Activated T-cell treated with anti-CD3 and anti-CD28 coated beads, Interleukin-2, amount 50 U/mL, for 72 hours (primary cell): ENCODE measurements around the gene CLOCK. TPM values are rescaled to one million over a fixed set of nuclear protein-coding genes. Genes with fewer than 3 reads are reported as not detected.
"Not testable (repeated sequence)": the region's sequence is repeated elsewhere in the genome, so short reads cannot be mapped to it uniquely, and the experiment has no call there.

Source experiments
- ATAC-seq, 2 donors: fragments of 150-1000 bp; cut with Tn5 transposase; replicated peaks in 1 of 2; 2 replicates each; pipeline ENCODE4 v1.10.0; 2021; ENCODE audit warnings: moderate library complexity in 2 of 2, mild to moderate bottlenecking in 1 of 2
- DNase-seq, 2 donors: peaks; one replicate each; pipeline ENCODE4 v3.0.0; 2021 to 2022; ENCODE audit warnings: mixed read lengths in 1 of 2
- H3K27ac Mint-ChIP-seq: one replicate; pipeline ENCODE4 v1.8.0; 2022; ENCODE audit warnings: mild to moderate bottlenecking, moderate library complexity, mixed read lengths
- H3K27me3 Mint-ChIP-seq: one replicate; pipeline ENCODE4 v1.8.0; 2022; ENCODE audit warnings: low read depth, mixed read lengths
- H3K36me3 Mint-ChIP-seq, 2 donors: one replicate each; pipeline ENCODE4 v1.8.0; 2022; ENCODE audit warnings: mixed read lengths in 2 of 2, mild to moderate bottlenecking in 1 of 2; ENCODE audit not compliant: insufficient read depth in 2 of 2
- H3K4me1 Mint-ChIP-seq: one replicate; pipeline ENCODE4 v1.8.0; 2022; ENCODE audit warnings: low read depth, mixed read lengths
- H3K4me3 Mint-ChIP-seq, 2 donors: one replicate each; pipeline ENCODE4 v1.8.0; 2022; ENCODE audit warnings: mild to moderate bottlenecking in 2 of 2, mixed read lengths in 2 of 2, moderate library complexity in 2 of 2
- H3K9me3 Mint-ChIP-seq, 2 donors: one replicate each; pipeline ENCODE4 v1.8.0; 2022; ENCODE audit warnings: mixed read lengths in 2 of 2
- total RNA-seq, 2 donors: library from RNA; stranded (reverse); gene quantifications; one replicate each; pipeline ENCODE4 v1.2.3, GENCODE V29; 2022

Gene CLOCK
- total RNA-seq, 2 donors from 2014 or later = 7.7 to 8.6 TPM

GRCh38 chr4:55553441-55554201 is 6.9 kb upstream of the CLOCK start:
- DNase-seq (no peak), ATAC-seq (peak in 1 of 2 donors; percentile 23)
- Mint-ChIP-seq H3K4me1 (peaks cover 21% of the 10 kb centered on the region), H3K9me3 (peaks cover 3 to 4% of the 10 kb centered on the region in 2 donors), H3K4me3 (peak overlapping the region in 1 of 2 donors; percentile 13), H3K36me3 (peaks cover 4 to 7% of the 10 kb centered on the region in 2 donors), H3K27me3 (peaks cover 15% of the 10 kb centered on the region), H3K27ac (no peak overlapping the region)

GRCh38 chr4:55551964-55552363 is 5.3 kb upstream of the CLOCK start:
- H3K36me3 Mint-ChIP-seq, H3K9me3 Mint-ChIP-seq, DNase-seq, H3K27ac Mint-ChIP-seq, H3K4me3 Mint-ChIP-seq, ATAC-seq: not testable (repeated sequence)
- Mint-ChIP-seq H3K4me1 (peaks cover 27% of the 10 kb centered on the region), H3K27me3 (peaks cover 18% of the 10 kb centered on the region)

GRCh38 chr4:55549888-55550287 is 3.2 kb upstream of the CLOCK start:
- Mint-ChIP-seq H3K4me1 (peaks cover 33% of the 10 kb centered on the region), H3K9me3 (no peaks in the 10 kb centered on the region), H3K27me3 (peaks cover 18% of the 10 kb centered on the region), H3K36me3 (peaks cover 0 to 3% of the 10 kb centered on the region in 2 donors), H3K4me3 (peak overlapping the region; percentile 2 to 15), H3K27ac (peak overlapping the region; percentile 73)
- DNase-seq (no peak), ATAC-seq (peak; percentile 59 to 70)

- peaks cover 0 to 3% of the 10 kb centered on the region in 2 donors for H3K36me3 Mint-ChIP-seq
- no peaks in the 10 kb centered on the region for H3K9me3 Mint-ChIP-seq
- DNase-seq (no peak), ATAC-seq (no peak)
- peak overlapping the region; percentile 89 to 91 for H3K4me3 Mint-ChIP-seq
- no peak overlapping the region for H3K27ac Mint-ChIP-seq
- H3K27me3 Mint-ChIP-seq = peaks cover 18% of the 10 kb centered on the region
- H3K4me1 Mint-ChIP-seq = peaks cover 51% of the 10 kb centered on the region
These were observed 1.2 kb upstream of the CLOCK start for GRCh38 chr4:55547918-55548317.

- H3K4me1 Mint-ChIP-seq = peaks cover 51% of the 10 kb centered on the region
- H3K9me3 Mint-ChIP-seq = no peaks in the 10 kb centered on the region
- peaks cover 18% of the 10 kb centered on the region for H3K27me3 Mint-ChIP-seq
- no peak for DNase-seq
- H3K36me3 Mint-ChIP-seq = no peaks in the 10 kb centered on the region
- H3K4me3 Mint-ChIP-seq = peak overlapping the region; percentile 89 to 91
- peak overlapping the region; percentile 44 for H3K27ac Mint-ChIP-seq
- ATAC-seq = no peak
These were observed 709 bp upstream of the CLOCK start for GRCh38 chr4:55547466-55547770.

GRCh38 chr4:55546506-55546755 is 278 bp downstream of the CLOCK start:
- peak; percentile 56 to 61 for ATAC-seq

GRCh38 chr4:55545641-55546505 is 836 bp downstream of the CLOCK start:
- H3K4me3 Mint-ChIP-seq = peak overlapping the region; percentile 91 to 95
- no peaks in the 10 kb centered on the region for H3K36me3 Mint-ChIP-seq
- no peaks in the 10 kb centered on the region for H3K9me3 Mint-ChIP-seq
- peaks cover 18% of the 10 kb centered on the region for H3K27me3 Mint-ChIP-seq
- DNase-seq (peak; percentile 69 to 78), ATAC-seq (peak; percentile 50 to 58)
- H3K4me1 Mint-ChIP-seq = peaks cover 62% of the 10 kb centered on the region
- peak overlapping the region; percentile 93 for H3K27ac Mint-ChIP-seq

More at GRCh38 chr4:55546506-55546755, 278 bp downstream of the CLOCK start:
- no peak overlapping the region for H3K27ac Mint-ChIP-seq
- peaks cover 18% of the 10 kb centered on the region for H3K27me3 Mint-ChIP-seq
- no peaks in the 10 kb centered on the region for H3K36me3 Mint-ChIP-seq
- DNase-seq = no peak
- H3K4me1 Mint-ChIP-seq = peaks cover 57% of the 10 kb centered on the region
- no peaks in the 10 kb centered on the region for H3K9me3 Mint-ChIP-seq
- peak overlapping the region; percentile 89 to 91 for H3K4me3 Mint-ChIP-seq

GRCh38 chr4:55545151-55545550 is 1.6 kb downstream of the CLOCK start:
- Mint-ChIP-seq H3K36me3 (no peaks in the 10 kb centered on the region), H3K27ac (peak overlapping the region; percentile 93), H3K9me3 (no peaks in the 10 kb centered on the region), H3K4me1 (peaks cover 62% of the 10 kb centered on the region), H3K4me3 (peak overlapping the region; percentile 91 to 95), H3K27me3 (peaks cover 18% of the 10 kb centered on the region)
- no peak for ATAC-seq
- no peak for DNase-seq

- ATAC-seq = no peak
- peaks cover 10% of the 10 kb centered on the region for H3K27me3 Mint-ChIP-seq
- H3K27ac Mint-ChIP-seq = peak overlapping the region; percentile 47
- H3K4me1 Mint-ChIP-seq = peaks cover 57% of the 10 kb centered on the region
- DNase-seq = no peak
- peak overlapping the region in 1 of 2 donors; percentile 95 for H3K4me3 Mint-ChIP-seq
- no peaks in the 10 kb centered on the region for H3K9me3 Mint-ChIP-seq
- H3K36me3 Mint-ChIP-seq = no peaks in the 10 kb centered on the region
These were observed 2.9 kb downstream of the CLOCK start for GRCh38 chr4:55543858-55544257.

- ATAC-seq (no peak), DNase-seq (no peak)
- Mint-ChIP-seq H3K4me1 (peaks cover 55% of the 10 kb centered on the region), H3K36me3 (no peaks in the 10 kb centered on the region), H3K27me3 (no peaks in the 10 kb centered on the region), H3K4me3 (no peak overlapping the region), H3K9me3 (no peaks in the 10 kb centered on the region), H3K27ac (no peak overlapping the region)
These were observed 6.4 kb downstream of the CLOCK start for GRCh38 chr4:55540271-55540670.

- no peak for ATAC-seq
These were observed 7.1 kb downstream of the CLOCK start for GRCh38 chr4:55539658-55540057.

GRCh38 chr4:55538531-55538930 is 8.2 kb downstream of the CLOCK start:
- H3K27me3 Mint-ChIP-seq = no peaks in the 10 kb centered on the region
- ATAC-seq (no peak), DNase-seq (no peak)
- H3K4me3 Mint-ChIP-seq = peak overlapping the region in 1 of 2 donors; percentile 38
- peaks cover 38% of the 10 kb centered on the region for H3K4me1 Mint-ChIP-seq
- H3K36me3 Mint-ChIP-seq = peaks cover 2 to 9% of the 10 kb centered on the region in 2 donors
- H3K27ac Mint-ChIP-seq = peak overlapping the region; percentile 33
- H3K9me3 Mint-ChIP-seq = peaks cover 4 to 5% of the 10 kb centered on the region in 2 donors

More at GRCh38 chr4:55539658-55540057, 7.1 kb downstream of the CLOCK start:
- H3K27ac Mint-ChIP-seq = no peak overlapping the region
- H3K36me3 Mint-ChIP-seq = no peaks in the 10 kb centered on the region
- H3K27me3 Mint-ChIP-seq = no peaks in the 10 kb centered on the region
- H3K9me3 Mint-ChIP-seq = no peaks in the 10 kb centered on the region
- H3K4me1 Mint-ChIP-seq = peaks cover 49% of the 10 kb centered on the region
- H3K4me3 Mint-ChIP-seq = no peak overlapping the region
- DNase-seq = no peak

- Mint-ChIP-seq H3K27ac (no peak overlapping the region), H3K9me3 (peaks cover 9 to 14% of the 10 kb centered on the region in 2 donors), H3K27me3 (no peaks in the 10 kb centered on the region), H3K36me3 (peaks cover 8 to 35% of the 10 kb centered on the region in 2 donors), H3K4me1 (peaks cover 13% of the 10 kb centered on the region), H3K4me3 (no peak overlapping the region)
- ATAC-seq (no peak), DNase-seq (no peak)
These were observed 12.4 kb downstream of the CLOCK start for GRCh38 chr4:55534306-55534705.
